Mammary epithelial cell (primary cell): Measurements from ENCODE around the gene CEACAM8.

Source experiments
- EZH2 ChIP-seq: IDR thresholded peaks from 2 replicates; pipeline ENCODE4 v1.6.1; 2012; ENCODE audit warnings: low read length, inconsistent platforms, borderline replicate concordance
- TF ChIP-seq, protein P1 (sequence below), 2 donors: IDR thresholded peaks in 1 of 2; conservative IDR thresholded peaks in 1 of 2; 2 replicates each; pipeline ENCODE4 v1.5.1; 2011 to 2012; ENCODE audit warnings: inconsistent platforms in 2 of 2, low read length in 2 of 2, mild to moderate bottlenecking in 2 of 2, control low read depth in 1 of 2, low read depth in 1 of 2; ENCODE audit not compliant: insufficient read depth in 1 of 2; ENCODE audit errors: extremely low read depth in 1 of 2

DNA sequence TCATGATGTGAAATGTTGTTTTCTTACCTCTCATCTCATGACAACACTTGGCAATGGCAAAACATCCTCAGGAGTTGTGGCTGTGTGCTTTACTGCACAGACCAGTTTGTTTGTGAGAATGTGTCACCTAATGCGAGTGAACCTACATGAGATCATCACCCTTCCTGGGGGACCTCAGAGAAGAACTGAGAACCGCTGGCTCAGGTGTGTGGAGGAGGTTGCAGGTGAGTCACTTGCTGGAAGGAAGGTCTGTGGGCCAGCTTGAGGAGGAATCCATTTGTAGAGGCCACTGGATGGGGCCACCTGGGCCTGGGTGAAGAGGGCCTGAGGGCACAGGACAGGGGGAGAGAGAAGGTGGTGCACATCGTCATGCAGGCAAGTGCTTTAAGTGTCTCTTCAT, 63.4 kb downstream of the CEACAM8 start:
- TF ChIP-seq, protein P1, sequence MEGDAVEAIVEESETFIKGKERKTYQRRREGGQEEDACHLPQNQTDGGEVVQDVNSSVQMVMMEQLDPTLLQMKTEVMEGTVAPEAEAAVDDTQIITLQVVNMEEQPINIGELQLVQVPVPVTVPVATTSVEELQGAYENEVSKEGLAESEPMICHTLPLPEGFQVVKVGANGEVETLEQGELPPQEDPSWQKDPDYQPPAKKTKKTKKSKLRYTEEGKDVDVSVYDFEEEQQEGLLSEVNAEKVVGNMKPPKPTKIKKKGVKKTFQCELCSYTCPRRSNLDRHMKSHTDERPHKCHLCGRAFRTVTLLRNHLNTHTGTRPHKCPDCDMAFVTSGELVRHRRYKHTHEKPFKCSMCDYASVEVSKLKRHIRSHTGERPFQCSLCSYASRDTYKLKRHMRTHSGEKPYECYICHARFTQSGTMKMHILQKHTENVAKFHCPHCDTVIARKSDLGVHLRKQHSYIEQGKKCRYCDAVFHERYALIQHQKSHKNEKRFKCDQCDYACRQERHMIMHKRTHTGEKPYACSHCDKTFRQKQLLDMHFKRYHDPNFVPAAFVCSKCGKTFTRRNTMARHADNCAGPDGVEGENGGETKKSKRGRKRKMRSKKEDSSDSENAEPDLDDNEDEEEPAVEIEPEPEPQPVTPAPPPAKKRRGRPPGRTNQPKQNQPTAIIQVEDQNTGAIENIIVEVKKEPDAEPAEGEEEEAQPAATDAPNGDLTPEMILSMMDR (conservative IDR thresholded peaks at IDR 0.05 in 1 of 2, IDR thresholded peaks at IDR 0.05 in 1 of 2; ENCODE audit: extremely low read depth in 1 of 2, insufficient read depth in 1 of 2, low read depth in 1 of 2, low read length in 2 of 2), result no peak
- no peak for TF ChIP-seq EZH2
